ENCODE data around the gene HSD17B2.
"Not testable (repeated sequence)": the region's sequence is repeated elsewhere in the genome, so short reads cannot be mapped to it uniquely, and the experiment has no call there.

Gene HSD17B2, protein sequence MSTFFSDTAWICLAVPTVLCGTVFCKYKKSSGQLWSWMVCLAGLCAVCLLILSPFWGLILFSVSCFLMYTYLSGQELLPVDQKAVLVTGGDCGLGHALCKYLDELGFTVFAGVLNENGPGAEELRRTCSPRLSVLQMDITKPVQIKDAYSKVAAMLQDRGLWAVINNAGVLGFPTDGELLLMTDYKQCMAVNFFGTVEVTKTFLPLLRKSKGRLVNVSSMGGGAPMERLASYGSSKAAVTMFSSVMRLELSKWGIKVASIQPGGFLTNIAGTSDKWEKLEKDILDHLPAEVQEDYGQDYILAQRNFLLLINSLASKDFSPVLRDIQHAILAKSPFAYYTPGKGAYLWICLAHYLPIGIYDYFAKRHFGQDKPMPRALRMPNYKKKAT

DNA sequence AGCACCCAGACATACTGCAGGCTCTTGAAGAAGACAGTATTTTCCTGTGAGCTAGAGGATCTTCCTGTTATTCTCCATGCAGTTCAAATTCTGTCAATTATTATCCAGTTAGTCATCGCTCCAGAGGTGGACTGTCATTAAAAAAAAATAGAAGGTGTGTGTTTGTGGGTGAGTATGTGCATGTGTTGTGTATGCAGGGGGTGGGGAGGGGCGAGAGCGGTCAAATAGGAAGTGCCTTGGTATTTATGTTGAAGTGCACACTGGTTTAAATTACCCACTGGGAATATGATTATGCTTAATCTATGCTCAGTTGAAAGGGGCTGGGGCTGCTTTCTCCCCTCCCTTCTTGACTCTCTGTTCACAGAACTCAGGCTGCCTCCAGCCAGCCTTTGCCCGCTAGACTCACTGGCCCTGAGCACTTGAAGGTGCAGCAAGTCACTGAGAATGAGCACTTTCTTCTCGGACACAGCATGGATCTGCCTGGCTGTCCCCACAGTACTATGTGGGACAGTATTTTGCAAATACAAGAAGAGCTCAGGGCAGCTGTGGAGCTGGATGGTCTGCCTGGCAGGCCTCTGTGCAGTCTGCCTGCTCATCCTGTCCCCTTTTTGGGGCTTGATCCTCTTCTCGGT, at the start of gene HSD17B2:
HSD17B2 (plus strand) TSS at position 273 of the 632 bp plus-strand sequence; CDS start at position 445, 172 bp downstream.
- DNase-seq, result peak; percentile 29

DNA sequence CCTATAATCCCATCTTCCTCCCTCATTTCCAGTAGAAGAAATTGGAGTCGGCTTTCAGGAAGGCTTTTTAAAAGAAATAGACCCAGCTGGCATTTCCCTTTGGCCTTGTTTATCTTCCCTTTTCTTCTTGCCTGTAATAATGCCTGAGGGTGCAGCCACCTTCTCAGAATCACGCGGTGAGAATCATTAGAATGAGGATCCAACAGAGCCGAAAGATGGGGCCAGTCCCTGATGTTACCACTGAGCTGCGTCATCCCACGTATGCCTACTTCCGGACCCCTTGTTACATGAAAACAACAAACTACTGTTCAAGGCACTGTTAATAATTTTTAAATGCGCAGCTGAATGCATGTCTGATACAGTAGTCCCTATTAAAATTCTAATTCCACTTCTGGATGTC, 47.9 kb upstream of the HSD17B2 start:
- no peak for DNase-seq

DNA sequence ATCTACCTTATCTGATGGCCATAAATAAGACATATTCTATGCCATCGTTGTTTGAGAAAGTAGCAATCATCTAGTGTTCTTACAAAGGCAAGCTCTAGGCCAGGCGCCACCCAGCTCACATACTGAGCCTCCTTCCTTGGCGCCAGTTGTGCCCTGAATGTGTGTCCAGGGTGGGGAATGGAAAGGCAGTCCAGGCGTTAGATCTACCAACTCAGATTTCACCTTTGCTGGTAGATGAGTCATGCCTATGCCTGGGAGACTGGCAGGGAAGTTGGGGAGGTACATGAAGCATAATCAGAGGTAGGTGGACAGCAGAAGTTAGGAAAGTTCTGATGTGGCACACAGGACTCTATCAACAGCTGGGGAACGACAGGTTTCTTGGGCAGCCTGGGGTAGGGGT, 47.3 kb upstream of the HSD17B2 start:
- DNase-seq, result no peak

DNA sequence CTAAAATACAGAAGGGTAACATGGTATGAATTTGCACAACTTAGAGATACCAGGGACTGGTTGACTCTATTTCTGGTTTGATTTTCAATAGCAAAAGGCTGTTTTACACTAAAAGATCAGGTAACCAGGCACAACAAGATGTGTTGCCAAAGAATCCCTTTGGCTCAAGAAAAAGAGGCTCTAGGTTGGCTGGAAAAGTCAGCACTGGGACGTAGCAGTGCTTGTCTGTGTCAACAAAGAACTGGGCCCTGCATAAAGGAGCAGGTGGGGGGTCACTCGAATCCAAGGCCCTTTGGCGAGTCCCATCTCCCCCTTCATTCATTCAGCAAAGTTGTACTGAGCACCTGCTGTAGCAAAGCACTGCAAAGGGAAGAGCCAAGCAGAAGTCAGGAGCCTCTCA, 42.2 kb upstream of the HSD17B2 start:
- DNase-seq, result no peak

DNA sequence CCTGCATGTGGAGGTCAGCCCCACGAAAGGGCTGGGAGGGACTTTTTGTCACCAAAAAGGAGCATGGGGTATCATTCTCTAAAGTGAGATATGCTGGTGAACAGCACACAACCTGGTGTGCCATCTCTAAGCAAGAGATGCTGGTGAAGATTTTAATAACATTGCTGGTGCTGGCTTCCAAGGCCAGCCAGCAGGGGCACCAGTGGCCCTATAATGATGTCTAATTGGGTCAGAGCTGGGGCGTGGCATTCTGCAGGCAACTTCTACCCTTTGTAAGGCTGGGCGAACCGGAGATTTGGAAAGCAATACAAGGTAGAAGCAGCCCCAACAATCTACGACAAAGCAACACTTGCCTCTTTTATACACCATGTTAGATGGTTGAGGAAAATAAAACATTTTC, 40.6 kb upstream of the HSD17B2 start:
- no peak for DNase-seq

DNA sequence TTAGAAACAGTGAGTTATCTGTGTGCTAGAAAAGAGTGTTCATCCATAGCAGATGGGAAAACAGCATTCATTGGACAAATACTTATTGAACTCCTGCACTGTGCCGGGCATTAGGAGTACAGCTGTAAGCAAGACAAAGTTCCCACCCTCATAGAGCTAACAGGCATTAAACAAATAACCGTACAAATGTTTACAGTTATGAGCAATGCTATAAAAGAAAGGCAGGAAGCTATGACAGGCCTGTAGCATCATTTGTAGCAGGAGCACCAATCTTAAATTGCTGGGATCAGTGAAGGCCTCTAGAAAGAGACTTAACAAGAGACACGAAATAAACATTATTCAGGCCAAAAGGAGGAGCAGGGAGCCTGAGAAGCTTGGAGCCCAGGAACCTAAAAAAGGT, 39.4 kb upstream of the HSD17B2 start:
- no peak for DNase-seq

DNA sequence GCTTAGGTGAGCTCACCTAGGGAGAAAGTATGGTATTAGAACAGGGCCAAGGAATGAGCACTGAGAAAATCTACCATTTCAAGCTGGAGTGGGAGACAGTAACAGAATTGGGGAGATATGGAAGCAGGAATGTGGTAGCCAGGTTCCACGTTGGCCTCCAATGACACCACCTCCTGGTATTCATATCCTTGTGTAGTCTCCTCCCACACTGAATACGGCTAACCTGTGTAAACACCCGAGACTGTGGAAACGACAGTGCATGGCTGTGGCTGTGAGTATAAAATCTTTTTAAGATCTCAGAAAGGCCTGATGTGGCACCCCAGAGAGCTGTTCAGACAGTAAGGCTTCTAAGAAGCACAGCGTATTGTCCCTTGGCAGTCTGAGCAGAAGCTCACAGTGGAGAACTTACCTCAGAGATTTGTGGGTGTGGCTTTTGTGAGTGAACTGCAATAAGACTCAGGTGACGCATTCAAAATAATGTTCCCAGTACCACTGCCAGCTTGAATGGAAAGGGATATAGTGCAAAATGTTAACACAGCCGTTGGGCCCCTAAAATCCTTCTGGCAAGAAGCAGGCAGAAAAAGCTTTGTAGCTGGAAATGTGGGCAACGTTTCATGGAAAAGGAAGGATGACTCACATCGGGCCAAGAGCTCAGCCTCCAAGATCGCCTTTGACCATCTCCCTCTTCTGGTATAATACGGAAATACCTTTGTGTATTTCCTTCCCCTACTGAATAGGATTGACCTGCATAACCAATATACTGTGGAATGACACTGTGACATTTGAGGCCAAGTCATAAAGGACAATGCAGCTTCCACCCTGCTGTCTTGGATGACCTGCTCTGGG, 38.2 kb upstream of the HSD17B2 start:
- DNase-seq, result no peak

DNA sequence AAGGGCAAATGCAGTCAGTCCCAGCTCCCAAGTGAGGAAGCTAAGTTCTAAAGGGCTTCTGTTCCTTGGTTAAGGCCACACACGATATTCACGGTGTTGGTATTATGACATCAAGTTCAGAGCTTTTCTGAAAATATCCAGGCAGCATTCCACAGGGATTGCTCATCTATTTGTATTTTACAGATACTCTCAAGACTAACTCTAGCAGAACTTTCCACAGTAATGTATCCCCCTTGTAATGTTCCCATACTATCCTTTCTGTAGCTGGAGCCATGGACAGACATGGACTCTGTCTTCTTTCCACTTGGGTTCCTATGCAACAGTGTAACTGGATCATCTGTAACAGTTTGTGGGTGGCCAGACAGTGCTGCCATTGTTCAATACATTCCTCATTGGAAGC, 37.3 kb upstream of the HSD17B2 start:
- DNase-seq, result no peak

DNA sequence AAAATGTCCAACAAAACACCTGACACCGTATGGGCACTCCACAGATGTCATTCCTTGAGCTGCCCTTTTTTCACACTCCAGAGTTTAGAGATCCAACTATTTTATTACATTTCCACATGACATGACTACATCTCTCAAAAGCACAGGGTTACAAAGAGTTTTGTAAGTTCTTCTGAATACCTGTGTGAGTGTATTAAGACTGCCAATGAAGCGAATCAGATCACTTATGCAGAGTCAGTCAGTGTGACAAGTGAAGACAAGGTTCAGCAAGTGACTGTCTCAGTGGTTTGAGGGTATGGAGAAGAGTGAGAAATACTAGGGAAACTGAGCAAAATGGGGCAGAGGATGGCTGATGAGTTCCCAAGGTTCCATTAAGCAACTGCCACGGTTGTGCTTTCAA, 32.2 kb upstream of the HSD17B2 start:
- no peak for DNase-seq

DNA sequence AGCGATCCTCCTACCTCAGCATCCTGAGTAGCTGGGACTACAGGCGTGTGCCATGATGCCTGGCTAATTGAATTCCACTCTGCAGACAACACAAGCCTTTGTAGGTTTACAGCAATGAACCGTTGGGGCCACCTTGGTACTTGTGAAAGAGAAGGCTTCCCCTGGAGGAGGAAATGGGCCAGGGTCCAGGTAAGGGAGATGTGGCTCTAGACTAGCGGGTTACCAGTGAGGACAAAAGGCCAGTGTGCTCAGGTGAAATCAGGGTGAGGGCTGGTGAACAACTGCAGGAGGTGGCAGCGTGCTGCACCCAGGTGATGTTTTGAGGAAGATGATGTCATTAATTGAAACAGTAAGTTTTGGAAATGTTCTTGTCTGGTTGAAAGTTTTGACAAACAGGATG, 30.5 kb upstream of the HSD17B2 start:
- DNase-seq, result no peak

DNA sequence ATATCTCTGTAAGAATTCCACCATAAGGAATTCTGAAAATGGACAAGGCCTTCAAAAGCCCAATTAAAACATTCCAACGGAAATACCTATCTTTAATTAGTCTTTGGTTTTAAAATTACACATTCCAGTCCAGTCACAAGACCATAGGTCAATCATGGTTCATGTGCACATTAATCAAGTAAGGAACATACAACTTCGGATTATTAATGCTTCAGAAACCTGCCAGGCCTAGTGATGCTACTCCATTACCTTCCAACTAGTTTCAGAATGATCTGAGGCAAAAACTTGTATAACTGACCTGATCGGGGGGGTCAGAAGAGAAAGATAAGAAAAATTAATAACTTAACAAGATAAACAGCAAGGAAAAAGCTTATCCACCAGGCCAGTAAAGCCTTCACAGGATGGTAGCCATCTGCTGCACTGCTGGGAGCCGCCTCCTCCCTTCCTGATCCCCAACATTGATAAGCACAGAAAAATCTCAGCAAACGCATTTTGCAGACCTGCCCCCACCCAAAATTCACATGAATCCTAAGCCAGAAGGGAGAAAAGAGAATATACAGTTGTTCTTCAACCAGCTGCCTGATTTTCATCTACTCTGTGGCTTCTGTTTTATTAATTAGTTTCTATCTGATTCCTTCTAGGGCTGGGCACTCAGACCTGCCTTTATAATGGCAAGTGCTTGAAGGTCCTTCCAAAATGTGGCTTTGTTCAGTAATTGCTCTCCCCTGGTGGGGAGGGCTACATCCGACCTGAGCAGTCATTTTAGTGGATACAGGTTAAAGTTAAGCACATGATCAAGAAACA, 29.8 kb upstream of the HSD17B2 start:
- no peak for DNase-seq

DNA sequence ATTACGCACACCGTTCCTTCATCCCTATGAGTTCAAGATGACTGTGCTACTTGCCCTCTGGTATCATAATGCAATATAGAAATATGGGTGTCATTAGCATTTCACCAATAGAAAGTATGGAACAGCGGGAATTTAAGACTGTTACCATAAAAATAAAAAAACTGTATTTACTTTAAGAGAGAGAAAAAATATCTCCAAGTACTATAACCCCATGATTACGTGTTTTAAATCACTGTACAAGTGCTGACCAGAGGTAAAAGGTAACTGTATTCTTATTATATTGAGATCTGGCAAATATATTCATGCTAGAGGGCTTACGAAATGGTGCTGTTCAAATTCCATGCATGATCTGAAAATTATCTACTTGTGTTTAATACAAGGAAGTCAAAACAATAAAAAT, 29.0 kb upstream of the HSD17B2 start:
- DNase-seq, result no peak

DNA sequence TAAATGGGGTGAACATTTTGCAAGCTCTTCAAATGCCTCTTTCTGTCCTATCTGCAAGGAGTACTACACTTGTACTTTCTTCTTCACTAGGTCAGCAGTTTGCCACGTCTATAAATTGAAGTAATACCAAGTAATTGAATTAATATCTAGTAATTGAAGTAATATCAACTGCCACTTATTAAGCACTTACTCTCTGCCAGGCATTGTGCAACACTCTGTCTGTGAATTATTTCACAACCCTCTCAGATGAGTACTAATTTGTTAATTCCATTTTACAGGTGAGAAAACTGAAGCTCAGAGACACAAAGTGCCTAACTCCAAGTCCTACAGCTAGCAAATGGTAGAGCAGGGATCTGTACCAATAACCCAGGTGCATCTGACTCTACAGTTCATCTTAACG, 27.9 kb upstream of the HSD17B2 start:
- no peak for DNase-seq

DNA sequence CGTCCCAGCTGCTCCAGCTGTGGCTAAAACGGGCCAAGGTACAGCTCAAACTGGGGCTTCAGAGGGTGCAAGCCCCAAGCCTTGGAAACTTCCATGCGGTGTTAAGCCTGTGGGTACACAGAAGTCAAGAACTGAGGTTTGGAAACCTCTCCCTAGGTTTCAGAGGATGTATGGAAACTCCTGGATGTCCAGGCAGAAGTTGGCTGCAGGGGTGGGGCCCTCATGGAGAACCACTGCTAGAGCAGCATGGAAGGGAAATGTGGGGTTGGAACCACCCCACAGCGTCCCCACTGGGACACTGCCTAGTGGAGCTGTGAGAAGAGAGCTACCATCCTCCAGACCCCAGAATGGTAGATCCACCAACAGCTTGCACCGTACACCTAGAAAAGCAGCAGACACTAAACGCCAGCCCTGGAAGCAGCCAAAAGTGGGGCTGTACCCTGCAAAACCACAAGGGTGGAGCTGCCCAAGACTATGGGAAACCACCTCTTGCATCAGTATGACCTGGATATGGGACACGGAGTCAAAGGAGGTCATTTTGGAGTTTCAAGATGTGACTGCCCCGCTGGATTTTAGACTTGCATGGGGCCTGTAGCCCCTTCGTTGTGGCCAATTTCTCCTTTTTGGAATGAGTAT, 26.0 kb upstream of the HSD17B2 start:
- DNase-seq, result no peak

DNA sequence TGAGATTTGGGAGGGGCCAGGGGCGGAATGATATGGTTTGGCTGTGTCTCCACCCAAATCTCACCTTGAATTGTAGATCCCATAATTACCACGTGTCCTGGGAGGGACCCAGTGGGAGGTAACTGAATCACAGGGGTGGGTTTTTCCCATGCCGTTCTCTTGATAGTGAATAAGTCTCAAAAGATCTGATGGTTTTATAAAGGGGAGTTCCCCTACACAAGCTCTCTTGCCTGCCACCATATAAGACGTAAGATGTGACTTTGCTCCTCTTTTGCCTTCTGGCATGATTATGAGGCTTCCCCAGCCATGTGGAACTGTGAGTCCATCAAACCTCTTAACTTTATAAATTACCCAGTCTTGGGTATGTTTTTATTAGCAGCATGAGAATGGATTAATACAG, 25.3 kb upstream of the HSD17B2 start:
- not testable (repeated sequence) for DNase-seq

DNA sequence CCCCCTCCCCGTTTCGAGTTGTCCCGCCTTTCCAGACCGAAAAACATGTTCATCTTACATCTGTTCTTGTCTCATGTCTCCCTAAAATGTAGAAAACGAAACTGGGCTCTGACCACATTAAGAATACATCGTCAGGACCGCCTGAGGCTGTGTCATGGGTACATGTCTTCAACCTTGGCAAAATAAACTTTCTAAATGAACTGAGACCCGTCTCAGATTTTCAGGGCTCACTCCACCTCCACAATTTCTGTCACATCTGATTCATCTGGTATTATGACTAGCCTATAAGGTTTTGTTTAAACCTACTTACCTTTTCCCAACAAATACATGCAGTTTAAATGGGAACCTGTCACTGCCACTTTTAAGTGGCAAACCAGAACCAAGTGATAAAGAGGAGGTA, 24.4 kb upstream of the HSD17B2 start:
- DNase-seq, result no peak

DNA sequence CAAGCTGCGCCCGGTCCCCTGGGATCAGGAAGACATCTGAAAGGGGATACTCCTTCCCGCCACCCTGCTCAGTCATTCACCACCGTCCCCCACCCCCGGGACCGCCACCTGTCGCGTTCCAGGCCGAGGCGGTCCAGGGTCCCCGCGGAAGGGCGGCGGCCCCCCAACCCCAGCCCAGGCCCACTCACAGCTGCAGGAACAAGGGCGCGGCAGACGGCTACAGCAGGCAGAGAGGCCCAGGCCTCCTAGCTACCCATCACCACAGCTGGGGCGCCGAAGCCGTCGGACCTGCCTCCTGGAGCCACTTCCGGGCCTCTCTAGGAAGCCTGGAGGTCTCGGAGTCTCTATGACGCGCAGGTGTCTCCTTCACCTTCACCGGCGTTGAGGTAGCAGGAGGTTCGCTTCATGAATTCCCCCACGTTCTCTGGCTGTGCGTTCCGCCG, 23.8 kb upstream of the HSD17B2 start, which contains the start of gene SDR42E1:
SDR42E1 (minus strand) TSS at position 272 of the 443 bp plus-strand sequence. CDS start 10,612 bp downstream, outside the sequence.
- DNase-seq, result peak; percentile 26

DNA sequence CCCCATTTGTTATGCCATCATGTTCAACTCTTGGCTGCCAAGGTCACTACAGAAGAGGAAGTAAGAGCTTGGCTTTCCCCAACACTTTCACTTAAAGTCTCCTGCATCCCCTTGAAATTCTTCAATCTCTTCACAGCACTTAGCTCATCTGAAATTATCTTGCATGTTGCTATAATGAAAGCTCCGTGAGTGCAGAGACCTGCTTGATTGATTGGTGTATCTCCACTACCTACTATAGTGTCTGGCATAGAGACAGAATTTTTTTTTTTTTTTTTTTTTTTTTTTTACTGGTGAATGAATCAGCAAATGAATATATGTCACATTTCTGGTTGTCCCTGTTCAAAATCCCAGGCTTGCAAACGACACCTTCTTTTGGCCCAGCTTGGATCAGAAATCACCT, 21.9 kb upstream of the HSD17B2 start:
- no peak for DNase-seq

DNA sequence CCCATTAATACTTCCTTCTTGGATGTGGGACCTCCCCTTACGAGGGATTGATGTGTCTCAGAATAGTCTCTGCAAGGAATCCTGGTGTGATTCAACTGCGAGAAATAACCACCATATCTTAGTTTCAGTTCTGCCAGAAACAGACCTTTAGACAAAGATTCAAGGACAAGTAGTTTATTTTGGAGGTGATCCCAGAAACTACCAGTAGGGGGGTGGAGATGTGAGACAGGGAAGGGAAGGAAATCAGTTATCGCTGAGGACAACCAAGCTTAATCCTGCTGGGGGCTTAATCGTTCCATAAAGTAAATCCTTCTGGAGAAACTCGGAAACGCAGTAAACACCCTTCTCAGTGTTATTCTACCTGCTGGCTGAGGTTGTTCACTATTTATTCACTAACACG, 18.8 kb upstream of the HSD17B2 start:
- DNase-seq, result no peak

DNA sequence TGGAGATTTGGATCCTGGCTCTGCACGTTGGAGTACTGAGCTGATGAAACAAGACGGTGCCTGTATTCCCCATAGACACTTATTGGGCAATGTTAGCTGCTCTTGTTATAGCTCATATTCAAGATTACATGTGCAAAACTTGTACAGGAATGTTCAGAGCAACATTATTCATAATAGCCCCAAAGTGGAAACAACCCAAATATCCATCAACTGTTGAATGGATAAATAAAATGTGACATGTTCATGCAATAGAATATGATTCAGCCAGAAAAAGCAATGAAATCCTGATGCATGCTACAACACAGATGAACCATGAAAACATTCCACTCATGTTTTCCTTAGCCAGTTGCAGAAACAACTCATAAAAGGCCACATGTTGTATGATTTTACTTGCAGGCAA, 18.1 kb upstream of the HSD17B2 start:
- no peak for DNase-seq

DNA sequence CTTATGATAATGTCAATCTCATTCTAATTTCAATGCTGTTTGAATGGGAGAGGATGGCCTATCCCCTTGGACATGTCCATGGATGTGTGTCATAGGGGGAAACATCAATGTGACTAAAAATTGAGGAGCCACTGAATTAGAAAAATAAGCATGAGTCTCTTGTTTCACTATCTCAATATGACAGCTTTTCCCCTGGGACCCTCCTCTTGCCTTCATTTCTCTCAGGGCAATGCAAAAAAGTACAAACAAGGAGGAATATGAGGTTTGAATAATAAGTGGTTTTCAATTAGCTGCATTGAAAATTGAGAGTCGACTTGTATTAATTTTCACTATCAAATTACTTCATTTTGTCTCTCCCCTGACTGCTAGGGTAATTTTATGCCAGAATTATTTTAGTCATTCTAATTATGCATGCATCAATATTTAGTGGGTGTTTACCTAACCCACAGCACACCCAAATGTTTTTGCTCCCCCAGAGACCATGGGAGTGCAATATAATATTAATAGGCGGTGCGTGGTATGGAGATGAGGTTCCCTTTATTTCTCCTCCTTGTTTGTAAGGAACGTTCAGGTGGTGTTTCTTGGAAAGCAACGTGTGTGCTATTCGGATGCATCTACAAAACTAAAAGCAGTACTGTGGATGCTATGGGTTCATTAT, 17.0 kb upstream of the HSD17B2 start:
- no peak for DNase-seq

DNA sequence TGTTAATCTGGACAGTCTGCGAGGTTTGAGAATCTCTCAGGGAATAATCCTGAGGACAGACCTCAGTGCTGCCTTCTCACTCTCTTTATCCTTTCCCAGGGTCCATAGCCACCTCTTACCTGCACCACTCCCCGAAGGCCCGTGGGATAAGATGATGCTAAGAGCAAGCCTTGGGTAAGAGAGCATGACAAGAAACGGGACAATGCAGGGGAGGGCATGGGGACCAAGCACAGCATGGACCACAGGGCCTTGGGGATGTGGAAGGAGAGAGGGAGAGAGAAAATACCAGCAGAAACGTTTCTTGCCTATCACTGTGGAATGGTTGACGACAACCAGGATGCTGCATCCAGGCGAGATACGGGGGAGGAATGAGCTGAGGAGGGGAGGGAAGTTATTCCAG, 15.5 kb upstream of the HSD17B2 start:
- DNase-seq, result no peak

Data from NCI-H2227 treated with DMSO at 0.1 percent for 48 hours (cell line).